Breast epithelium (tissue), 3 donors: Measurements from ENCODE around the gene CHD9.

Source experiments
- POLR2A ChIP-seq: fragments of 450-650 bp; IDR thresholded peaks from one replicate; pipeline ENCODE4 v1.6.1; 2016; ENCODE audit warnings: antibody characterized with exemption, mild to moderate bottlenecking, moderate library complexity
- TF ChIP-seq, protein P1 (sequence below), 3 donors: fragments of 450-650 bp; IDR thresholded peaks; one replicate each; pipeline ENCODE4 v1.5.1; 2016 to 2017; ENCODE audit warnings: antibody characterized with exemption in 3 of 3, mild to moderate bottlenecking in 3 of 3, moderate library complexity in 3 of 3

GRCh38 chr16:53291757-53292392 is 237.1 kb downstream of the CHD9 start:
- TF ChIP-seq, protein P1, sequence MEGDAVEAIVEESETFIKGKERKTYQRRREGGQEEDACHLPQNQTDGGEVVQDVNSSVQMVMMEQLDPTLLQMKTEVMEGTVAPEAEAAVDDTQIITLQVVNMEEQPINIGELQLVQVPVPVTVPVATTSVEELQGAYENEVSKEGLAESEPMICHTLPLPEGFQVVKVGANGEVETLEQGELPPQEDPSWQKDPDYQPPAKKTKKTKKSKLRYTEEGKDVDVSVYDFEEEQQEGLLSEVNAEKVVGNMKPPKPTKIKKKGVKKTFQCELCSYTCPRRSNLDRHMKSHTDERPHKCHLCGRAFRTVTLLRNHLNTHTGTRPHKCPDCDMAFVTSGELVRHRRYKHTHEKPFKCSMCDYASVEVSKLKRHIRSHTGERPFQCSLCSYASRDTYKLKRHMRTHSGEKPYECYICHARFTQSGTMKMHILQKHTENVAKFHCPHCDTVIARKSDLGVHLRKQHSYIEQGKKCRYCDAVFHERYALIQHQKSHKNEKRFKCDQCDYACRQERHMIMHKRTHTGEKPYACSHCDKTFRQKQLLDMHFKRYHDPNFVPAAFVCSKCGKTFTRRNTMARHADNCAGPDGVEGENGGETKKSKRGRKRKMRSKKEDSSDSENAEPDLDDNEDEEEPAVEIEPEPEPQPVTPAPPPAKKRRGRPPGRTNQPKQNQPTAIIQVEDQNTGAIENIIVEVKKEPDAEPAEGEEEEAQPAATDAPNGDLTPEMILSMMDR (IDR thresholded peaks at IDR 0.05) = no peak
- TF ChIP-seq POLR2A = no peak
